Breast epithelium (tissue), 4 donors: Measurements from ENCODE around the gene PTPRS. TPM values are rescaled to one million over a fixed set of nuclear protein-coding genes. Genes with fewer than 3 reads are reported as not detected.
"Not testable (repeated sequence)": the region's sequence is repeated elsewhere in the genome, so short reads cannot be mapped to it uniquely, and the experiment has no call there.

Source experiments
- DNase-seq, 2 donors: peaks; one replicate each; pipeline ENCODE4 v3.0.0-alpha.2; 2019; ENCODE audit warnings: low spot score in 2 of 2
- H3K27ac ChIP-seq, 2 donors: fragments of 200-600 bp; sonication (generic) in 1 of 2; one replicate each; pipeline ENCODE4 v1.5.1; 2016 to 2019; ENCODE audit warnings: mild to moderate bottlenecking in 1 of 2
- H3K27me3 ChIP-seq, 2 donors: fragments of 200-600 bp; sonication (generic) in 1 of 2; one replicate each; pipeline versions ENCODE4 v1.5.1 to v1.6.0; 2017 to 2019; ENCODE audit warnings: control low read depth in 1 of 2, mild to moderate bottlenecking in 1 of 2
- H3K36me3 ChIP-seq: fragments of 200-600 bp; one replicate; pipeline ENCODE4 v1.5.1; 2019
- H3K4me1 ChIP-seq, 2 donors: fragments of 200-600 bp; sonication (generic); one replicate each; pipeline ENCODE4 v1.5.1; 2016 to 2019; ENCODE audit warnings: control low read depth in 1 of 2
- H3K4me3 ChIP-seq, 3 donors: fragments of 200-600 bp; sonication (generic); 1 replicate in 2 of 3; 2 replicates in 1 of 3; pipeline ENCODE4 v1.5.1; 2016 to 2019; ENCODE audit warnings: mild to moderate bottlenecking in 3 of 3, moderate library complexity in 2 of 3
- H3K9me3 ChIP-seq, 2 donors: fragments of 200-600 bp; sonication (generic) in 1 of 2; one replicate each; pipeline ENCODE4 v1.5.1; 2016 to 2019; ENCODE audit warnings: control low read depth in 1 of 2
- POLR2A ChIP-seq: fragments of 450-650 bp; IDR thresholded peaks from one replicate; pipeline ENCODE4 v1.6.1; 2016; ENCODE audit warnings: antibody characterized with exemption, mild to moderate bottlenecking, moderate library complexity
- POLR2AphosphoS5 ChIP-seq, 3 donors: sonication (generic); formaldehyde crosslinking; IDR thresholded peaks; one replicate each; pipeline ENCODE4 v1.6.1; 2017; ENCODE audit warnings: antibody characterized with exemption in 3 of 3
- intact Hi-C: fragments of 100-400 bp; cut with DNase I; formaldehyde crosslinking; loops from one replicate; pipeline ENCODE4 v1.15.1; 2023; ENCODE audit warnings: low total_unique reads
- total RNA-seq, 3 donors: library from RNA; depleted of rRNA; stranded (reverse); fragments of >200 nt; gene quantifications; one replicate each; pipeline ENCODE4 v1.1.0, GENCODE V29; 2016
- TF ChIP-seq, protein P1 (sequence below), 3 donors: fragments of 450-650 bp; IDR thresholded peaks; one replicate each; pipeline ENCODE4 v1.5.1; 2016 to 2017; ENCODE audit warnings: antibody characterized with exemption in 3 of 3, mild to moderate bottlenecking in 3 of 3, moderate library complexity in 3 of 3

The PTPRS gene
- total RNA-seq, 3 donors from 2014 or later: 111 to 603 (median 114) TPM

DNA sequence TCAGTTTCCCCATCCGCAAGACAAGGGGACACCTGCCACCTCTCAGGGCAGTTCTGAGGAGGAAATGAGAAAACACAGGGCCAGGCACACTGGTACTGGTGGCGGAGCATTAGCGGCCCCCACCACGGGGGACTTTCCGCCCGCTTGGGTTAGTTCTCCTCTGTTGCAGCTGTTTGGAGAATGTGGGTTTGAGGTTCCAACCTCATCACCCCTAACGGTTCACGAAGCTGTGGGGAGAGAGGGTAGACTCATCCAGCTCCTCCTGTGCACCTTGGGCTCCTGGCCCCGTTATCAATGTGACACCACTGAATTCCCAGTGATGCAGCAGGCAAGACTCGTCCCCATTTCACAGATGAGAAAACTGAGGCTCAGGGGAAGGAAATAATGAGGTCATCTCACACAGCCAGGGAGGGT lies 10.3 kb downstream of the PTPRS start:
- Histone ChIP-seq H3K27ac (no peak overlapping the region), H3K9me3 (no peaks in the 10 kb centered on the region), H3K36me3 (no peaks in the 10 kb centered on the region), H3K4me3 (no peak overlapping the region), H3K4me1 (no peaks in the 10 kb centered on the region), H3K27me3 (peaks cover 0 to 3% of the 10 kb centered on the region in 2 donors)
- intact Hi-C loops: no loop called here
- no peak for DNase-seq
- TF ChIP-seq POLR2A: no peak
- TF ChIP-seq, protein P1, sequence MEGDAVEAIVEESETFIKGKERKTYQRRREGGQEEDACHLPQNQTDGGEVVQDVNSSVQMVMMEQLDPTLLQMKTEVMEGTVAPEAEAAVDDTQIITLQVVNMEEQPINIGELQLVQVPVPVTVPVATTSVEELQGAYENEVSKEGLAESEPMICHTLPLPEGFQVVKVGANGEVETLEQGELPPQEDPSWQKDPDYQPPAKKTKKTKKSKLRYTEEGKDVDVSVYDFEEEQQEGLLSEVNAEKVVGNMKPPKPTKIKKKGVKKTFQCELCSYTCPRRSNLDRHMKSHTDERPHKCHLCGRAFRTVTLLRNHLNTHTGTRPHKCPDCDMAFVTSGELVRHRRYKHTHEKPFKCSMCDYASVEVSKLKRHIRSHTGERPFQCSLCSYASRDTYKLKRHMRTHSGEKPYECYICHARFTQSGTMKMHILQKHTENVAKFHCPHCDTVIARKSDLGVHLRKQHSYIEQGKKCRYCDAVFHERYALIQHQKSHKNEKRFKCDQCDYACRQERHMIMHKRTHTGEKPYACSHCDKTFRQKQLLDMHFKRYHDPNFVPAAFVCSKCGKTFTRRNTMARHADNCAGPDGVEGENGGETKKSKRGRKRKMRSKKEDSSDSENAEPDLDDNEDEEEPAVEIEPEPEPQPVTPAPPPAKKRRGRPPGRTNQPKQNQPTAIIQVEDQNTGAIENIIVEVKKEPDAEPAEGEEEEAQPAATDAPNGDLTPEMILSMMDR (IDR thresholded peaks at IDR 0.05): no peak

DNA sequence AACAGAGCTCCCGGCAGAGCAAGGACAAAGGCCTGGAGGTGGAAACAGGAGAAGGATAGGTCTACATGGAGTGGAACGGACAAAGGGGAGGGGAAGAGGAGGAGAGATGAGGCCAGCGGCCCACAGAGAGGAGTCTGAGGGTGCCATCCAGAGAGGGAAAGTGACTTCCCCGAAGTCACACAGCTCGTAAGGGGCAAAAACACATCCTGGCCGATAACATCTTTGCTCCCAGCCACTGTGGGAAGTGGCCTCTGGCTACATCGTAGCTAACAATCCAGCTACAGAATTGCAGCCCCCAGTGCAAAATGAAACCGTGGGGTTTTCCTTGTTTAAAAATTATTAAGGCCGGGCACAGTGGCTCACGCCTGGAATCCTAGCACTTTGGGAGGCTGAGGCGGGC lies 11.5 kb downstream of the PTPRS start:
- H3K9me3 ChIP-seq: peaks cover 0 to 6% of the 10 kb centered on the region in 2 donors

DNA sequence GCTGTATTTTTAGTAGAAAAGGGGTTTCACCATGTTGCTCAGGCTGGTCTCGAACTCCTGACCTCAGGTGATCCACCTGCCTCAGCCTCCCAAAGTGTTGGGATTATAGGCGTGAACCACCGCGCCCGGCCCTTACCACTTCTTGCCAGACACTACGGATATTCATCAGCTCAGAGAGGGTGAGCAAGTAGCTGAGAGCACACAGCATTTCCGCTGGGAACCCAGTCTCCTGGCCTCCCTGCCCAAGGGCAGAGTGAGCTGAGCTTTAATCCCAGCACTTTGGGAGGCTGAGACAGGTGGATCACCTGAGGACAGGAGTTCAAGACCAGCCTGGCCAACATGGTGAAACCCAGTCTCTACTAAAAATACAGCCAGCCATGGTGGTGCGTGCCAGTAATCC lies 12.2 kb downstream of the PTPRS start:
- H3K4me3 ChIP-seq, H3K27me3 ChIP-seq, H3K36me3 ChIP-seq, intact Hi-C loops, DNase-seq, H3K4me1 ChIP-seq, H3K9me3 ChIP-seq, H3K27ac ChIP-seq: not testable (repeated sequence)

More for the DNA sequence above, 11.5 kb downstream of the PTPRS start:
- H3K27me3 ChIP-seq: no peaks in the 10 kb centered on the region
- H3K27ac ChIP-seq: no peak overlapping the region
- DNase-seq: no peak
- intact Hi-C loops: no loop called here
- no peaks in the 10 kb centered on the region for H3K4me1 ChIP-seq
- H3K4me3 ChIP-seq: no peak overlapping the region
- TF ChIP-seq POLR2AphosphoS5 (IDR thresholded peaks at IDR 0.05) (no peak), POLR2A (no peak)
- TF ChIP-seq, protein P1 (IDR thresholded peaks at IDR 0.05): no peak
- no peaks in the 10 kb centered on the region for H3K36me3 ChIP-seq

DNA sequence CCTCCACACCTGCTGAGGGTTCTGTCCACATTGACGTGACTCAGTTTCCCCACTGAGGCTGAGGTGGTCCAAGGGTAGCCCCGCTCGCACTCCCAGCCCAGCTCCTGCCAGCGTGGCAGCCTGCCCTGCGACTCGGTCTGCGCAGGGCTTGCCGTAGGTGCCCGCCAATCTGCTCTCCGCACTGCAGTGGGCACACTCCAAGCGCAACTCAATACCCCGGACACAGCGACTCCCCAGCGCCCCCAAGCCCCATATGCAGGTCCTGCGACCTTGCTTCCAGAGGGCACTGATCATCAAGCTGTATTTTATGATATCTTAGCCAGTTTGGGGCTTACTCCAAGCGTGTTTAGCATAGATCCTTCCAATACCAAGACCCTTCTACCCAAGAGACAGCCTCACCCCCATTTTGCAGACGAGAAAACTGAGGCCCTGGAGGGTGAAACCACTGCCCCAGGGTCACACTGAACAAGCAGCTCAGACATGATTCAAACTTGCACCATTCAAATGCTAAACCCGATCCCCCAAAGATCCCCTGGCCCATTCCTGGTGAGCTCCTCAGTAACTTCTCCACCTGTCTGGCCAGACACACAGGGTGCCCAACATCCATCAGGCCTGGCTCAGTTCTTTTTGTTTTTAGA lies 13.5 kb downstream of the PTPRS start:
- DNase-seq: no peak
- H3K4me1 ChIP-seq: no peaks in the 10 kb centered on the region
- TF ChIP-seq POLR2AphosphoS5 (IDR thresholded peaks at IDR 0.05) (no peak), POLR2A (no peak)
- TF ChIP-seq, protein P1 (IDR thresholded peaks at IDR 0.05): no peak
- peaks cover 0 to 6% of the 10 kb centered on the region in 2 donors for H3K9me3 ChIP-seq
- no peak overlapping the region for H3K27ac ChIP-seq
- no peaks in the 10 kb centered on the region for H3K27me3 ChIP-seq
- H3K4me3 ChIP-seq: no peak overlapping the region
- intact Hi-C loops: no loop called here
- no peaks in the 10 kb centered on the region for H3K36me3 ChIP-seq

DNA sequence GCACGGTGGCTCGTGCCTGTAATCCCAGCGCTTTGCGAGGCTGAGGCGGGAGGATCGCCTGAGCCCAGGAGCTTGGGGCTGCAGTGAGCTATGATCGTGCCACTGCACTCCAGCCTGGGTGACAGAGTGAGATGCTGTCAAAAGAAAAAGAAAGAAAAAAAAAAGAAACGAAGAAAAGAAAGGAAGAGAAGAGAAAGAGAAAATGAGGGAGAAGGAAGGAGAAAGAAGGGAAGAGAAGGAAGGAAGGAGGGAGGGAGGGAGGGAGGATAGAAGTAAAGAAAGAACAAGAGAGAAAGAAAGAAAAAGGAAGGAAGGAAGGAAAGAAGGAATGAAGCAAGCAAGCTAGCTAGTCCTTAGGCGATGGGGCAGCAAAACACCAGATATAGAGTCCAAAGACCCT lies 14.1 kb downstream of the PTPRS start:
- Histone ChIP-seq H3K4me1 (no peaks in the 10 kb centered on the region), H3K27me3 (no peaks in the 10 kb centered on the region), H3K36me3 (no peaks in the 10 kb centered on the region), H3K9me3 (peaks cover 0 to 6% of the 10 kb centered on the region in 2 donors), H3K27ac (no peak overlapping the region), H3K4me3 (no peak overlapping the region)
- intact Hi-C loops: no loop called here
- no peak for DNase-seq
- TF ChIP-seq, protein P1 (IDR thresholded peaks at IDR 0.05): no peak
- TF ChIP-seq POLR2A: no peak
- no peak for TF ChIP-seq POLR2AphosphoS5 (IDR thresholded peaks at IDR 0.05)
